Measurements from ENCODE around the gene BBOX1.

GRCh38 chr11:27158456-27159334 lies 118.1 kb downstream of the BBOX1 start:
- TF ChIP-seq CTCF (IDR thresholded peaks at IDR 0.05) = peak; percentile 54 to 80 (median 66)
- TF ChIP-seq POLR2AphosphoS5 (IDR thresholded peaks at IDR 0.05) = no peak
- no peak for TF ChIP-seq EP300 (IDR thresholded peaks at IDR 0.05)

Data from upper lobe of left lung (tissue), 4 donors.